Measurements from ENCODE around the gene MTM1. TPM values are rescaled to one million over a fixed set of nuclear protein-coding genes. Genes with fewer than 3 reads are reported as not detected.

Gene MTM1
- 10 to 100 TPM; 16.0 to 26.7 TPM for total RNA-seq
- polyA plus RNA-seq (ENCODE audit: insufficient read length in 2 of 2): 10 to 100 TPM; 13.2 to 16.4 TPM
- long read RNA-seq, donor 1: 0 reads
- long read RNA-seq, donor 2: 0 reads
- long read RNA-seq, donor 3, partial matches to known transcripts: 0 of 2 reads
- long read RNA-seq, donor 3, other reads (novel, unspliced or antisense): 0 of 2 reads
- long read RNA-seq, donor 4, partial matches to known transcripts: 0 of 1 reads
- long read RNA-seq, donor 4, other reads (novel, unspliced or antisense): 0 of 1 reads

- 21% methylated on average over 88 of the region's 89 CpGs for WGBS (ENCODE audit: insufficient coverage)
- H3K4me3 ChIP-seq (ENCODE audit: low read depth, low read length): peak within 1 kb of the TSS; percentile 53
- H3K27me3 ChIP-seq (ENCODE audit: control insufficient read depth, insufficient read depth, low read length): no peaks in the 10 kb centered on the region
- peak in 5 of 6 donors; percentile 78 to 98 (median 86) for DNase-seq (ENCODE audit: low read depth in 4 of 6, low spot score in 6 of 6)
- peak within 1 kb of the TSS; percentile 78 for H3K27ac ChIP-seq (ENCODE audit: low read depth, low read length)
- peaks cover 16% of the 10 kb centered on the region for H3K4me1 ChIP-seq (ENCODE audit: control insufficient read depth, insufficient read depth, low read length)
- no peaks in the 10 kb centered on the region for H3K36me3 ChIP-seq (ENCODE audit: control insufficient read depth, insufficient read depth, low read length)
- H3K9me3 ChIP-seq (ENCODE audit: control insufficient read depth, insufficient read depth, low read length): no peaks in the 10 kb centered on the region
These were observed at the start of gene MTM1 for GRCh38 chrX:150568320-150569154. Gene MTM1 (plus strand): TSS chrX:150568621. CDS start chrX:150592615, 23,994 bp downstream.

GRCh38 chrX:150522494-150522893 lies 45.9 kb upstream of the MTM1 start:
- Histone ChIP-seq H3K27me3 (ENCODE audit: control insufficient read depth, insufficient read depth, low read length) (no peaks in the 10 kb centered on the region), H3K36me3 (ENCODE audit: control insufficient read depth, insufficient read depth, low read length) (no peaks in the 10 kb centered on the region), H3K4me3 (ENCODE audit: low read depth, low read length) (no peak overlapping the region), H3K27ac (ENCODE audit: low read depth, low read length) (no peak overlapping the region), H3K9me3 (ENCODE audit: control insufficient read depth, insufficient read depth, low read length) (no peaks in the 10 kb centered on the region), H3K4me1 (ENCODE audit: control insufficient read depth, insufficient read depth, low read length) (peaks cover 6% of the 10 kb centered on the region)
- DNase-seq (ENCODE audit: low read depth in 4 of 6, low spot score in 6 of 6): no peak
- 63% methylated on average over 1 of the region's 2 CpGs for WGBS (ENCODE audit: insufficient coverage)

GRCh38 chrX:150525061-150525919 lies 43.1 kb upstream of the MTM1 start:
- H3K36me3 ChIP-seq (ENCODE audit: control insufficient read depth, insufficient read depth, low read length): no peaks in the 10 kb centered on the region
- H3K4me3 ChIP-seq (ENCODE audit: low read depth, low read length): no peak overlapping the region
- no peak overlapping the region for H3K27ac ChIP-seq (ENCODE audit: low read depth, low read length)
- 67% methylated on average over 10 of the region's 10 CpGs for WGBS (ENCODE audit: insufficient coverage)
- no peaks in the 10 kb centered on the region for H3K27me3 ChIP-seq (ENCODE audit: control insufficient read depth, insufficient read depth, low read length)
- peaks cover 9% of the 10 kb centered on the region for H3K4me1 ChIP-seq (ENCODE audit: control insufficient read depth, insufficient read depth, low read length)
- peak in 2 of 6 donors; percentile 53 to 82 for DNase-seq (ENCODE audit: low read depth in 4 of 6, low spot score in 6 of 6)
- no peaks in the 10 kb centered on the region for H3K9me3 ChIP-seq (ENCODE audit: control insufficient read depth, insufficient read depth, low read length)

GRCh38 chrX:150526692-150527091 lies 41.7 kb upstream of the MTM1 start:
- no peak for DNase-seq (ENCODE audit: low read depth in 4 of 6, low spot score in 6 of 6)
- peaks cover 22% of the 10 kb centered on the region for H3K4me1 ChIP-seq (ENCODE audit: control insufficient read depth, insufficient read depth, low read length)
- H3K4me3 ChIP-seq (ENCODE audit: low read depth, low read length): no peak overlapping the region
- H3K36me3 ChIP-seq (ENCODE audit: control insufficient read depth, insufficient read depth, low read length): no peaks in the 10 kb centered on the region
- no peaks in the 10 kb centered on the region for H3K9me3 ChIP-seq (ENCODE audit: control insufficient read depth, insufficient read depth, low read length)
- WGBS (ENCODE audit: insufficient coverage): 67% methylated on average over 6 of the region's 7 CpGs
- H3K27me3 ChIP-seq (ENCODE audit: control insufficient read depth, insufficient read depth, low read length): no peaks in the 10 kb centered on the region
- no peak overlapping the region for H3K27ac ChIP-seq (ENCODE audit: low read depth, low read length)

- no peak for DNase-seq (ENCODE audit: low read depth in 4 of 6, low spot score in 6 of 6)
- 57% methylated on average over 3 of the region's 3 CpGs for WGBS (ENCODE audit: insufficient coverage)
- H3K27me3 ChIP-seq (ENCODE audit: control insufficient read depth, insufficient read depth, low read length): no peaks in the 10 kb centered on the region
- H3K4me1 ChIP-seq (ENCODE audit: control insufficient read depth, insufficient read depth, low read length): peaks cover 22% of the 10 kb centered on the region
- H3K27ac ChIP-seq (ENCODE audit: low read depth, low read length): no peak overlapping the region
- H3K36me3 ChIP-seq (ENCODE audit: control insufficient read depth, insufficient read depth, low read length): no peaks in the 10 kb centered on the region
- no peak overlapping the region for H3K4me3 ChIP-seq (ENCODE audit: low read depth, low read length)
- no peaks in the 10 kb centered on the region for H3K9me3 ChIP-seq (ENCODE audit: control insufficient read depth, insufficient read depth, low read length)
These were observed 41.3 kb upstream of the MTM1 start for GRCh38 chrX:150527108-150527507.

- peaks cover 22% of the 10 kb centered on the region for H3K4me1 ChIP-seq (ENCODE audit: control insufficient read depth, insufficient read depth, low read length)
- H3K9me3 ChIP-seq (ENCODE audit: control insufficient read depth, insufficient read depth, low read length): no peaks in the 10 kb centered on the region
- no peaks in the 10 kb centered on the region for H3K36me3 ChIP-seq (ENCODE audit: control insufficient read depth, insufficient read depth, low read length)
- no CpG with 5 or more reads among the region's 3 CpGs for WGBS (ENCODE audit: insufficient coverage)
- H3K27me3 ChIP-seq (ENCODE audit: control insufficient read depth, insufficient read depth, low read length): no peaks in the 10 kb centered on the region
- no peak overlapping the region for H3K27ac ChIP-seq (ENCODE audit: low read depth, low read length)
- DNase-seq (ENCODE audit: low read depth in 4 of 6, low spot score in 6 of 6): no peak
- H3K4me3 ChIP-seq (ENCODE audit: low read depth, low read length): no peak overlapping the region
These were observed 38.8 kb upstream of the MTM1 start for GRCh38 chrX:150529587-150529986.

GRCh38 chrX:150530821-150531220 lies 37.6 kb upstream of the MTM1 start:
- no peak overlapping the region for H3K4me3 ChIP-seq (ENCODE audit: low read depth, low read length)
- WGBS (ENCODE audit: insufficient coverage): 69% methylated on average over 5 of the region's 7 CpGs
- no peaks in the 10 kb centered on the region for H3K36me3 ChIP-seq (ENCODE audit: control insufficient read depth, insufficient read depth, low read length)
- H3K4me1 ChIP-seq (ENCODE audit: control insufficient read depth, insufficient read depth, low read length): peaks cover 17% of the 10 kb centered on the region
- no peak overlapping the region for H3K27ac ChIP-seq (ENCODE audit: low read depth, low read length)
- no peaks in the 10 kb centered on the region for H3K27me3 ChIP-seq (ENCODE audit: control insufficient read depth, insufficient read depth, low read length)
- DNase-seq (ENCODE audit: low read depth in 4 of 6, low spot score in 6 of 6): no peak
- H3K9me3 ChIP-seq (ENCODE audit: control insufficient read depth, insufficient read depth, low read length): no peaks in the 10 kb centered on the region

GRCh38 chrX:150531467-150531866 lies 37.0 kb upstream of the MTM1 start:
- Histone ChIP-seq H3K4me3 (ENCODE audit: low read depth, low read length) (no peak overlapping the region), H3K27me3 (ENCODE audit: control insufficient read depth, insufficient read depth, low read length) (no peaks in the 10 kb centered on the region), H3K36me3 (ENCODE audit: control insufficient read depth, insufficient read depth, low read length) (no peaks in the 10 kb centered on the region), H3K9me3 (ENCODE audit: control insufficient read depth, insufficient read depth, low read length) (no peaks in the 10 kb centered on the region), H3K4me1 (ENCODE audit: control insufficient read depth, insufficient read depth, low read length) (peaks cover 17% of the 10 kb centered on the region), H3K27ac (ENCODE audit: low read depth, low read length) (peak overlapping the region; percentile 5)
- WGBS (ENCODE audit: insufficient coverage): 75% methylated on average over 4 of the region's 4 CpGs
- DNase-seq (ENCODE audit: low read depth in 4 of 6, low spot score in 6 of 6): peak in 1 of 6 donors; percentile 60

- H3K27ac ChIP-seq (ENCODE audit: low read depth, low read length): no peak overlapping the region
- 70% methylated on average over 3 of the region's 3 CpGs for WGBS (ENCODE audit: insufficient coverage)
- DNase-seq (ENCODE audit: low read depth in 4 of 6, low spot score in 6 of 6): no peak
These were observed 34.6 kb upstream of the MTM1 start for GRCh38 chrX:150533863-150534262.

More at GRCh38 chrX:150533863-150534262, 34.6 kb upstream of the MTM1 start:
- Histone ChIP-seq H3K4me3 (ENCODE audit: low read depth, low read length) (no peak overlapping the region), H3K27me3 (ENCODE audit: control insufficient read depth, insufficient read depth, low read length) (no peaks in the 10 kb centered on the region), H3K4me1 (ENCODE audit: control insufficient read depth, insufficient read depth, low read length) (peaks cover 22% of the 10 kb centered on the region), H3K9me3 (ENCODE audit: control insufficient read depth, insufficient read depth, low read length) (no peaks in the 10 kb centered on the region), H3K36me3 (ENCODE audit: control insufficient read depth, insufficient read depth, low read length) (no peaks in the 10 kb centered on the region)
